ENCODE measurements around the gene MED7. TPM values are rescaled to one million over a fixed set of nuclear protein-coding genes. Genes with fewer than 3 reads are reported as not detected.

Gene MED7
- total and polyA plus RNA-seq, 2 of the 8 experiments (the other 6 are each of a cell fraction or from before 2014, with no cell fraction given): 6.9 to 9.5 TPM

DNA sequence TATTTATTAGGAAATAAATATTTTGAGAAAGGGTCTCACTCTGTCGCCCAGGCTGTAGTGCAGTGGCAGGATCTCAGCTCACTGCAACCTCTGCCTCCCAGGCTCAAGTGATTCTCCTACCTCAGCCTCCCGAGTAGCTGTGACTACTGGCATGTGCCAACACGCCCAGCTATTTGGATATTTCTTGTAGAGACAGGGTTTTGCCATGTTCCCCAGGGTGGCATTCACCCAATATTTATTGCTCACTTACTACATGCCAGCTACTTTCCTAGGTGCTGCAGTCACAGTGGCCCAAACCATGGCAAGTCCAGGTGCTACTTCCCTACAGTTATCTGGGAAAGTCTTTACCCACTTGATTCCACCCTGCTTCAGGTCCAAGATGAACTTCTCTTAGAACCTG is 8.3 kb upstream of the MED7 start (continued):
- TF ChIP-seq, protein P1, sequence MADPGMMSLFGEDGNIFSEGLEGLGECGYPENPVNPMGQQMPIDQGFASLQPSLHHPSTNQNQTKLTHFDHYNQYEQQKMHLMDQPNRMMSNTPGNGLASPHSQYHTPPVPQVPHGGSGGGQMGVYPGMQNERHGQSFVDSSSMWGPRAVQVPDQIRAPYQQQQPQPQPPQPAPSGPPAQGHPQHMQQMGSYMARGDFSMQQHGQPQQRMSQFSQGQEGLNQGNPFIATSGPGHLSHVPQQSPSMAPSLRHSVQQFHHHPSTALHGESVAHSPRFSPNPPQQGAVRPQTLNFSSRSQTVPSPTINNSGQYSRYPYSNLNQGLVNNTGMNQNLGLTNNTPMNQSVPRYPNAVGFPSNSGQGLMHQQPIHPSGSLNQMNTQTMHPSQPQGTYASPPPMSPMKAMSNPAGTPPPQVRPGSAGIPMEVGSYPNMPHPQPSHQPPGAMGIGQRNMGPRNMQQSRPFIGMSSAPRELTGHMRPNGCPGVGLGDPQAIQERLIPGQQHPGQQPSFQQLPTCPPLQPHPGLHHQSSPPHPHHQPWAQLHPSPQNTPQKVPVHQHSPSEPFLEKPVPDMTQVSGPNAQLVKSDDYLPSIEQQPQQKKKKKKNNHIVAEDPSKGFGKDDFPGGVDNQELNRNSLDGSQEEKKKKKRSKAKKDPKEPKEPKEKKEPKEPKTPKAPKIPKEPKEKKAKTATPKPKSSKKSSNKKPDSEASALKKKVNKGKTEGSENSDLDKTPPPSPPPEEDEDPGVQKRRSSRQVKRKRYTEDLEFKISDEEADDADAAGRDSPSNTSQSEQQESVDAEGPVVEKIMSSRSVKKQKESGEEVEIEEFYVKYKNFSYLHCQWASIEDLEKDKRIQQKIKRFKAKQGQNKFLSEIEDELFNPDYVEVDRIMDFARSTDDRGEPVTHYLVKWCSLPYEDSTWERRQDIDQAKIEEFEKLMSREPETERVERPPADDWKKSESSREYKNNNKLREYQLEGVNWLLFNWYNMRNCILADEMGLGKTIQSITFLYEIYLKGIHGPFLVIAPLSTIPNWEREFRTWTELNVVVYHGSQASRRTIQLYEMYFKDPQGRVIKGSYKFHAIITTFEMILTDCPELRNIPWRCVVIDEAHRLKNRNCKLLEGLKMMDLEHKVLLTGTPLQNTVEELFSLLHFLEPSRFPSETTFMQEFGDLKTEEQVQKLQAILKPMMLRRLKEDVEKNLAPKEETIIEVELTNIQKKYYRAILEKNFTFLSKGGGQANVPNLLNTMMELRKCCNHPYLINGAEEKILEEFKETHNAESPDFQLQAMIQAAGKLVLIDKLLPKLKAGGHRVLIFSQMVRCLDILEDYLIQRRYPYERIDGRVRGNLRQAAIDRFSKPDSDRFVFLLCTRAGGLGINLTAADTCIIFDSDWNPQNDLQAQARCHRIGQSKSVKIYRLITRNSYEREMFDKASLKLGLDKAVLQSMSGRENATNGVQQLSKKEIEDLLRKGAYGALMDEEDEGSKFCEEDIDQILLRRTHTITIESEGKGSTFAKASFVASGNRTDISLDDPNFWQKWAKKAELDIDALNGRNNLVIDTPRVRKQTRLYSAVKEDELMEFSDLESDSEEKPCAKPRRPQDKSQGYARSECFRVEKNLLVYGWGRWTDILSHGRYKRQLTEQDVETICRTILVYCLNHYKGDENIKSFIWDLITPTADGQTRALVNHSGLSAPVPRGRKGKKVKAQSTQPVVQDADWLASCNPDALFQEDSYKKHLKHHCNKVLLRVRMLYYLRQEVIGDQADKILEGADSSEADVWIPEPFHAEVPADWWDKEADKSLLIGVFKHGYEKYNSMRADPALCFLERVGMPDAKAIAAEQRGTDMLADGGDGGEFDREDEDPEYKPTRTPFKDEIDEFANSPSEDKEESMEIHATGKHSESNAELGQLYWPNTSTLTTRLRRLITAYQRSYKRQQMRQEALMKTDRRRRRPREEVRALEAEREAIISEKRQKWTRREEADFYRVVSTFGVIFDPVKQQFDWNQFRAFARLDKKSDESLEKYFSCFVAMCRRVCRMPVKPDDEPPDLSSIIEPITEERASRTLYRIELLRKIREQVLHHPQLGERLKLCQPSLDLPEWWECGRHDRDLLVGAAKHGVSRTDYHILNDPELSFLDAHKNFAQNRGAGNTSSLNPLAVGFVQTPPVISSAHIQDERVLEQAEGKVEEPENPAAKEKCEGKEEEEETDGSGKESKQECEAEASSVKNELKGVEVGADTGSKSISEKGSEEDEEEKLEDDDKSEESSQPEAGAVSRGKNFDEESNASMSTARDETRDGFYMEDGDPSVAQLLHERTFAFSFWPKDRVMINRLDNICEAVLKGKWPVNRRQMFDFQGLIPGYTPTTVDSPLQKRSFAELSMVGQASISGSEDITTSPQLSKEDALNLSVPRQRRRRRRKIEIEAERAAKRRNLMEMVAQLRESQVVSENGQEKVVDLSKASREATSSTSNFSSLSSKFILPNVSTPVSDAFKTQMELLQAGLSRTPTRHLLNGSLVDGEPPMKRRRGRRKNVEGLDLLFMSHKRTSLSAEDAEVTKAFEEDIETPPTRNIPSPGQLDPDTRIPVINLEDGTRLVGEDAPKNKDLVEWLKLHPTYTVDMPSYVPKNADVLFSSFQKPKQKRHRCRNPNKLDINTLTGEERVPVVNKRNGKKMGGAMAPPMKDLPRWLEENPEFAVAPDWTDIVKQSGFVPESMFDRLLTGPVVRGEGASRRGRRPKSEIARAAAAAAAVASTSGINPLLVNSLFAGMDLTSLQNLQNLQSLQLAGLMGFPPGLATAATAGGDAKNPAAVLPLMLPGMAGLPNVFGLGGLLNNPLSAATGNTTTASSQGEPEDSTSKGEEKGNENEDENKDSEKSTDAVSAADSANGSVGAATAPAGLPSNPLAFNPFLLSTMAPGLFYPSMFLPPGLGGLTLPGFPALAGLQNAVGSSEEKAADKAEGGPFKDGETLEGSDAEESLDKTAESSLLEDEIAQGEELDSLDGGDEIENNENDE (IDR thresholded peaks at IDR 0.05; ENCODE audit: insufficient replicate concordance, low read length): no peak
- TF ChIP-seq TAF1 (IDR thresholded peaks at IDR 0.05; ENCODE audit: low read depth, low read length) (no peak), KDM5A (IDR thresholded peaks at IDR 0.05; ENCODE audit: low read length) (no peak), ASH2L (IDR thresholded peaks at IDR 0.05; ENCODE audit: low read length) (no peak), CREB1 (IDR thresholded peaks at IDR 0.05) (no peak), BCL11A (IDR thresholded peaks at IDR 0.05; ENCODE audit: low read depth in 2 of 2, low read length in 2 of 2) (no peak), TBP (IDR thresholded peaks at IDR 0.05; ENCODE audit: low read depth, low read length) (no peak), SRF (IDR thresholded peaks at IDR 0.05; ENCODE audit: low read depth, low read length) (no peak), BRCA1 (IDR thresholded peaks at IDR 0.05; ENCODE audit: low read depth, low read length) (no peak), NANOG (IDR thresholded peaks at IDR 0.05; ENCODE audit: insufficient read depth, low read depth, low read length, poor library complexity, severe bottlenecking) (no peak)
- TF ChIP-seq, protein P2, sequence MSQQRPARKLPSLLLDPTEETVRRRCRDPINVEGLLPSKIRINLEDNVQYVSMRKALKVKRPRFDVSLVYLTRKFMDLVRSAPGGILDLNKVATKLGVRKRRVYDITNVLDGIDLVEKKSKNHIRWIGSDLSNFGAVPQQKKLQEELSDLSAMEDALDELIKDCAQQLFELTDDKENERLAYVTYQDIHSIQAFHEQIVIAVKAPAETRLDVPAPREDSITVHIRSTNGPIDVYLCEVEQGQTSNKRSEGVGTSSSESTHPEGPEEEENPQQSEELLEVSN (IDR thresholded peaks at IDR 0.05): no peak
